Measurements from ENCODE around the gene ATP5PO.

Gene ATP5PO

DNA sequence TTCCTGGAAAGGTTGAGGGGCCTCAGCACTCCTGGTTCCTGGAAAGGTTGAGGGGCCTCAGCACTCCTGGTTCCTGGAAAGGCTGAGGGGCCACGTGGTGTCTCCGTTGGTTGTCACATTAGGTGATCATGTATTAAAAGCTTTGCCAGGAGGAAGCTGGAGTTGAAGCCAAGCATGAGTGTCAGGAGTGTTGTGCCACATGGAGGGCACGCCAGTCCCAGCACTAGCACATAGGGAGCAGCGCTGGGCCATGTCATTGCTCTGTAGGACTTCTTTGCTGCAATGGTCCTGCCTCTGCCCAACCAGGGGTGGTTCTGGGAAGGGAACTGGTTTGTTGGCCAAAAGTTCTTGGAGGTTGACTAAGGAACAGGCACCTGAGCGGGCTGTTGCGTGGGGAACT, 13.3 kb downstream of the ATP5PO start:
- DNase-seq (ENCODE audit: extremely low spot score, insufficient read length, low read depth) (no peak), FAIRE-seq (no peak)

DNA sequence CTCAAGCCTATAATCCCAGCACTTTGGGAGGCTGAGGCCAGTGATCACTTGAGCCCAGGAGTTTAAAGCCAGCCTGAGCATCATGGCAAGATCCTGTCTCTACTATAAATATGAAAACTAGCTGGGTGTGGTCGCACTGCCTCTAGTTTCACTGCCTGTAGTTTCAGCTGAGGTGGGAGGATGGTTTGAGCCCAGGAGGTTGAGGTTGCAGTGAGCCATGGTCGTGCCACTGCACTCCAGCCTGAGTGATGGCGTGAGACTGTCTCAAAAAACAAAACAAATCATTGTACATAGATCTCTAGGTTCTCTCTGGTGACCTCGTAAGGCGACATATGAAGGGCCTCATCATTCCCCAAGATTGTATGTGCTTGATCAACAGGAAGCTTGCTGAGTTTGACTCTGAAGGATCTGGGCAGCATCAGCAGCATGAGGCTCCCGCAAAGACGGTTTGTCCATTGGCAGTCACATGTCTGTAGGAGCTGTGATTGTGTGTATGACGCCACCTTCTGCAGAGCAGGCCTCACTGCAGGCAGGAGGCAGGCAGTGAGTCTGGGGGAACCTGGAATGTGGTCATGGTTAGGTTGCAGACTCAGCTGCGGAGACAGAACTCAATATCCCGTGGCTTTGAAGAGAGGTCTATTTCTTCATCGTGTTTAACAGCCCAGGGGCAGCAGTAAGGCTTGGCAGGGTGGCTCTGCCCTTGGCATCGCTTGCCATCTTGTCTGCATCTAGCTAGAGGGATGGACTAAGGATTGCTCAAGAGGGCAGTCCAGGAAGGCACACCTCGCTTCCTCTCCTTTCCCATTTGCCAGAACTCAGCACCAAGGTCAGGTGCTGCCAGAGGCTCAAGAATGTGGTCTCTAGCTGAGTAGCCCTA, 14.0 kb downstream of the ATP5PO start:
- no peak for DNase-seq (ENCODE audit: extremely low spot score, insufficient read length, low read depth)

DNA sequence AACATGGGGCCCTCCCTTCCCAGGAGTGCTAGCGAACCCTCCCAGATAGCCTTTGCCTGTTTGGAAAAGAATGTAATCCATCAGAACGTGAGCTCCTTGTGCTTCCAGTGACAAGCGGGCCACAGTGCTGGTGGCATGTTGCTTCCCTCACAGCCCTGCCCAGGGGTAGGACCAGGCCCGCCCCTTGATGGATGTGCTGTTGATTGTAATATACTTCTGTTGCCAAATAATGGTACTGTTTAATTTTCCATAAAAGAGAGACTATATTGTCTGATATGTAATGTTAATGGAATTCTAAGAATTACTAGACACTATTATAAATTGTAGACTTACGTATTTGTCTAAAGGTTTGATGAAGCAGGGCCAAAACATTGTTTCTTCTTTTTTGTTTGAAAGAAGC, 16.4 kb downstream of the ATP5PO start:
- DNase-seq (ENCODE audit: extremely low spot score, insufficient read length, low read depth) (no peak), FAIRE-seq (no peak)

More for the DNA sequence above, 14.0 kb downstream of the ATP5PO start:
- no peak for FAIRE-seq

DNA sequence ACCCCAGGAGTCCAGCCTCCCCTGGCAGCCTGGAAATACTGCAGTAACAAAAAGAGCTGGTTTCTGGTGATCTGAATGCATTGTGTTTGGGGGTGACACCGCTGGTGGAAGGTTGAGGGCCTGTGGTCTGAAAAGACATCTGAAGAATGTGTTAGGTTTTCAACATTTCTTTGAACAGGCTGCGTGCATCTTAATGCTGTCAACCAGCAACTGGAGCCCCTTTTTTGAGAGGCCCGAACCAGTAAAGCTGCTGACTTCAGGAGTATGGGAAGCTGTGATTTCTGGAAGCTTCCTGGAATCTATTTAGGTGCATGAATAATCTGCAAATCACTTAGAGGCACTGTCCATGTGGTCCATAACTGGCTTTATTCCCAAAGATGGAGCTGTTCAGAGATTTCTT, 17.0 kb downstream of the ATP5PO start:
- FAIRE-seq: no peak
- DNase-seq (ENCODE audit: extremely low spot score, insufficient read length, low read depth): no peak

DNA sequence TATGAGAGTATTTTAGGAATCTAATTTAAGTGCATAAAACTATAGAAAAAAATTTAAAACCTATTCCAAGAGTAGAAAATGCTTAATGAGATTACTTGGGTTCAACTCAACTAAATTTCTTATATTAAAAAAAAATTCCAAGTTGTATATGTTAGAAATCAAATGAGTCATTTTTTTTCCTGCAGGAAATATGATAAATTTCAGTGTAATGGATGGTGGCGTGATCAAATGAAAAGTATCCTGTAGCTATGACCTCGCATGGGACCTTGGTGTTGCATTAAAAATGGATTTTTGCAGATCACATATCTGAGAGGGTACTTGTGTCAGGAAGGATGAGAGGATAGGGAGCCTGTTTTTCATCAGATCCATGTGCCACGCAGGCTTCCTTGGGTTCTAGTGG, 17.9 kb downstream of the ATP5PO start:
- FAIRE-seq (no peak), DNase-seq (ENCODE audit: extremely low spot score, insufficient read length, low read depth) (no peak)

DNA sequence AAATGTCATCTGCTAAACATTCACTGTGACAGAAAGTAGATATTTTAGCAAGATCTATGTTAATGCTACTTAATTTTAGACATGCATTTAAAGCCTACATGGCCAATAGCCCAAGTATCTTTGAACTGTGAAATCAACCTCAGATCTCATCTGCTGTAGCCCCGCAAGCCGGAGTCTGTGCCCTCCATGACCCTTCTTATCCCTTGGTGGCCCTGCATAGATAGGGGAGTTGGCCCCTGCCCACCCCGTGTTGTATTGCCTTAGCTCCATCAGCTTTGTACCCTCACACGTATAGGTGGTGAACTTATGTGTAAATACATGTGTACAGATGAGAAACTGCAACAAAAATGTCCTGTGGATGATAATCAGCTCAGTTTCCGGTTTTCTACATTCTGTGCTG, 18.5 kb downstream of the ATP5PO start:
- no peak for FAIRE-seq
- DNase-seq (ENCODE audit: extremely low spot score, insufficient read length, low read depth): no peak

DNA sequence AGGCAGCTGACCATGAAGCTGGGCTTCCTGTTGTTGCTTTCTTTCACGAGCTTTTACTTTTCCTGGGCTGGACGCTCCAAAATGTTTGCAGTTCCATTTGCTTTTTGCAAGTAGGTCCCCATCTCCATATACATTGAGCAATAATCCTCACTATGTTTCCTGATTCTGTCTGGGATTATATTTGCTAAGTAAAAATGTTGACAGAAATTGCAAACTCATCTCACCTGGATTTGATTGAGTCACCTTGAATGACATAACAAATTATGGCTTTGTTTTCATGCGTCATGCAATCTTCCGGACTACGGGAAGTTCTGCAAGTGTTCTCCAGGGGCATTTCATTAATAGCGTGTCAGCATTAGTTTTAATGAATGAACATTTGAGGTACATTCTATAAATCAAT, 18.9 kb downstream of the ATP5PO start:
- DNase-seq (ENCODE audit: extremely low spot score, insufficient read length, low read depth): no peak
- no peak for FAIRE-seq

DNA sequence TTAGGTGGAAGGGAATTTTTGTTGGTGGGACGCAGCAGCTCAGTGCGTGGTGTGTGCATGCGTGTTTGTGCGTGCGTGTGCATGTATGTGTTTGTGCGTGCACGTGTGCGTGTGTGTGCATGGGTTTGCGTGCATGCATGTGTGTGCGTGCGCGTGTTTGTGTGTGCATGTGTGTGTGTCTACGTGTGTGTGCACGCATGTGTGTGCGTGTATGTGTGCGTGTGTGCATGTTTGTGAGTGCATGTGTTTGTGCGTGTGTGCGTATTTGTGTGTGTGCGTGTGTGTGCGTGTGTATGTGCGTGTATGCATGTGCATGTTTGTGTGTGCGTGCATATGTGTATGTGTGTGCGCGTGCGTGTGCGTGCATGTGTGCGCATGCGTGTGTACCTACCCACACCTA, 20.2 kb downstream of the ATP5PO start:
- no peak for FAIRE-seq
- DNase-seq (ENCODE audit: extremely low spot score, insufficient read length, low read depth): no peak

DNA sequence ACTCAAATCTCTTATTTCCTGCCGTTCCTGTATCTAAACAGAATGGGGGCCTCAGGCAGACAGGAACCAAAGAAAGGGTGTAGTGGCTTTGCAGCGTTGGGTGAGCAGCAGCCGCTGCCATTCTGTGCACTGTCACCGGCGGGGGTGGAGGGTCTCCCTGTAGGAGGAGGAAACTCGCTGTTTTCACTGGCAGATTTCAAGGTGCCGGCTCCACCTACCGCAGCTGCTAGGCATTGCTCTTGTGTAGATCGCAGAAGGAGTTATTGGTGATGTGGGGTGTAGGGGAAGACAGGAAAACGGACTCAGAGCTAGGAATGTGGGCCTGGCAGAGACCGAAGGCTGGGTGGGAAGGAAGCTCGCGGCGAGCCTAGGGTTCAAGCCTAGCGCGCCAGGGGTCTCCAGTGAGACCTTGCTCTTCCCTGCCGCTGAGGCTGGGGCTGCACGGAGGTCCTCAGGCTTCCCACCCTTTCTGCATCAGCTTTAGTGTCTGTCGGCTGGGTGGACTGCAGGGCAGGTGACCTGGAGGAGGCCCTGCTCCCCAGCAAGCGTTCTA, 20.8 kb downstream of the ATP5PO start:
- FAIRE-seq (peak; percentile 41), DNase-seq (ENCODE audit: extremely low spot score, insufficient read length, low read depth) (no peak)

DNA sequence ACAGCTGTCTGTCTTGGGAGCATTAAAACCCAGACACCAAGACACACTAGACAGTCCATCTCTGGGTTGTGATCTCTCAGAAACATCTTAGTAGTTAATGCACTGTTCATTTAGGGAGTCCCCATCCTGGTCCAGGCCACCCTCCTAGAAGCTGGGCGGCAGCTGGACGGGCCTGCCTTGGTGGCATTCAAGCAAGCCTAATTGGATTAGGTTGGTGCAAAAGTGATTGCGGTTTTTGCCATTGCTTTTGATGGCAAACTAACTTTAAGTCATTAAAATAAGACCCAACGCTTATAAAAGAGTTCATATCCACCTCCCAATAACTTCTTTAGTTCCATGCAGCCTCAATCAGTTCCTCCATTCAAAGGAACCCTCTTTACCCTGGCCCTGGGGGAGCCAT, 21.7 kb downstream of the ATP5PO start:
- no peak for FAIRE-seq
- DNase-seq (ENCODE audit: extremely low spot score, insufficient read length, low read depth): no peak

DNA sequence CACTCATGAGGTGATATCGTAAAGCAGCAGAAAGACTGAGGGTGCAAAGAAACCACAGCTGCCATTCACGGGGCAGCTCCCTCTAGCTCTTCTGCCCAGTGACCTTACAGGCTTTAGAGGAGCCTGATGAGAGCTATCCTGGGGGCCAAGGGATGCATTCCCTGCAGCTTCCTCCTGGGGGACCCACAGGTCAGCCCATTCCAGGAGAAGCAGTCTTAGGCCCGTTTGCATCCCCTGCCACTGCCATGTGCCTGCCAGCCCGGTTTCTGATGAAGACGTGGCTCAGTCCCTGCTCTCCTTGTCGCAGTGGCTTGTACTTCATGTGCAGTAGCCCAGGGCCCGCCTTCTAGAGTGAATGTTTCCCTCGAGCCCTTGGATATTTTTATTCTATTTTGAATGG, 22.8 kb downstream of the ATP5PO start:
- no peak for FAIRE-seq

DNA sequence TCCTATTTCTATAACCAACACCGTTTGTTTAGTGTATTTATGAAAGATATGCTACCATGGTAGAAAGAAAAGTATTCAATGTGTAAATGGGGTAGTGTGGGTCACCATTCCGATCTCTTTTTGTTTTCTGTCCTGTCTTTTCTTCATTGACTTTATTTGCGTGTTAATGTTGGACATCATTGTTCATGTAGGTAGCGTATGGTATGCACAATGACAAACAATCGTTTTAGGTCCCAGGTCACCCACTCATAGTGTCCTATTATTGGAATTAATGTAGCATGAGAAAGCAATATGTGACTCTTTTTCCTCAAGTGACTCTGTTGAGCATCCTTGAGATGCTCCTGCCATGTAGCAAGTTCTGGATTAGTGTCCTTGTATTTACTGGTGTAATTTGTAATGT, 25.4 kb downstream of the ATP5PO start:
- no peak for FAIRE-seq
- no peak for DNase-seq (ENCODE audit: extremely low spot score, insufficient read length, low read depth)

More for the DNA sequence above, 22.8 kb downstream of the ATP5PO start:
- DNase-seq (ENCODE audit: extremely low spot score, insufficient read length, low read depth): no peak

DNA sequence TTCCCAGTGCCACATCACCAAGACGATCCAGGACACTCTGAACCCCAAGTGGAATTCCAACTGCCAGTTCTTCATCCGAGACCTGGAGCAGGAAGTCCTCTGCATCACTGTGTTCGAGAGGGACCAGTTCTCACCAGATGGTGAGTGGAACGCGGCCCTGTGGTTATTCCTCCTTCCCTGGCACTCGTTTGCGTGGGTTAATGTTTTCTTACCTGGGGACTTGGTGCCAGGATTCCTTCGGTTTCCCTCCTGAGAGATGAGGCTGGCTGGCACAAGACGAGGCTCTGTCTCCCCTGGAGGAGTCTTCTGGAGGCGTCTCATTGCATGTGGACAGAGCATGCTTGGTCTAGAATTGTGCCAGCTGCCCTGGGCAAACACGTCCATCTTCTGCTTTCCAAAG, 29.3 kb downstream of the ATP5PO start:
- DNase-seq (ENCODE audit: extremely low spot score, insufficient read length, low read depth): no peak
- FAIRE-seq: no peak

DNA sequence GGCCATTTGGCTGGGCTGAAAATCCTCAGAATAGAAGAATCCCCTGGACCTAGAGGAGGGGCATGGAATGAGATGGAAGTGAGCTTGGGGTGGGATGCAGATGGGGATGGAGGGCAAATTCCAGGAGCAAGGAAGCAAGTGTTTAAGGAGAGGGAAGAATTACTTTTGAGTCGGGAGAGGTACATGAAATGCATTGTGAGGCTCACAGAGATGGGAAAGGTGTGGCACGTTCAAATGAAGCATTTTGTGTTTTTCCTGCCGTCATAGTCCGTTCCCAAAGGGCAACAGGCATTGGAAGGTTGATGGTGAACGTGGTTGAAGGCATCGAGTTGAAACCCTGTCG, 30.5 kb downstream of the ATP5PO start:
- DNase-seq (ENCODE audit: extremely low spot score, insufficient read length, low read depth) (no peak), FAIRE-seq (no peak)

DNA sequence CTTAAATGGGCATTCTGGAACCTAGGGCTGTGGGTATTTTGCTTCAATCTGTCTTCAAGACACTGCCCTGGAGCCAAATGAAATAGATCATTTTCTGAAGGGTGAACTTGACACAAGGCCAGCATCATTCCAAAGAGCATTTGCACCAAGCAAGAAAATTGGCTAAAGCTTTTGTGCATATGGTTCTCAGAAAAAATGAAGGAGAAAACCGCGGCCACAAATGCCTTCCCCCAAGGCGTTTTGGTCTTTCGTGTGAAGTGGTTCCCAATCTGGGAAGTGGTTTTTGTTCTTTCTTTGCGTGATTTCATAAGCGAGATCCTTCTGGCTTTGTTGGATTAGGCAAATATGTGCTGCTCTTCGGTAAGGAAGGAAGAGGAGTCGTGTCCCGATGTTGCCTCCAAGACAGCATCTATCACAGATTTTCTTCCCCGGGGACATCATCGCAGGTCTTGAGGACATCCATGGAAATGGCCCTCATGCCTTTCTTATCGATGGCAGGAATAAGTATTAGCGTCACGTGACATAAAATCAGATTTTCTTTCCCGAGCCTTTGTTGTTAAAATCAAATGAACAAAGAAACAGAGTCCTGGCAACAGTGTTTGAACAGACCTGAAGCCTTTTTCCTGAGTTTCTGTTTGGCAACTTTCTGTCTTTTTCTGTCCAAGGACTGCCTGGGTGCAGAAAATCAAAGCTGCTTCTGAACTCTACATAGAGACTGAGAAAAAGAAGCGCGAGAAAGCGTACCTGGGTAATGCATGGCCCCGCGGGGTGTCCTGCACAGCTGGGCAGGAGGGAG, 31.0 kb downstream of the ATP5PO start:
- DNase-seq (ENCODE audit: extremely low spot score, insufficient read length, low read depth): no peak
- FAIRE-seq: no peak

DNA sequence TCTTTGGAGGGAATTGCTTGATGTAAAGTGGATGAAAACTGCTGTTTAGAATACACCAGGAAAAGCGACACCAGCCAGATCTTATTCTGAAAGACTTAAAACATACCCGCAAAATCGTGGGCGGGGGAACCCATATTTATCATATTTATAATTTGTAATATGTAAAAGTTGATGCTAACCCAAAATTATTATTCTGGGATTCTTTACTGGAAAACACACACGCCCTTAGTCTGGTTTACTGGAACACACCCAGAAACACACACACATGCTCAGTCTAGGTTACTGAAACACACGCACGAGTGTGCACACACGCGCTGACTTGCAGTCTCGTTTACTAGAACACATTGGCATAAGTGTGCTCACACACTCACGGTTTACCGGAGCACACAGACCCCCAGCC, 32.5 kb downstream of the ATP5PO start:
- DNase-seq (ENCODE audit: extremely low spot score, insufficient read length, low read depth) (no peak), FAIRE-seq (no peak)

DNA sequence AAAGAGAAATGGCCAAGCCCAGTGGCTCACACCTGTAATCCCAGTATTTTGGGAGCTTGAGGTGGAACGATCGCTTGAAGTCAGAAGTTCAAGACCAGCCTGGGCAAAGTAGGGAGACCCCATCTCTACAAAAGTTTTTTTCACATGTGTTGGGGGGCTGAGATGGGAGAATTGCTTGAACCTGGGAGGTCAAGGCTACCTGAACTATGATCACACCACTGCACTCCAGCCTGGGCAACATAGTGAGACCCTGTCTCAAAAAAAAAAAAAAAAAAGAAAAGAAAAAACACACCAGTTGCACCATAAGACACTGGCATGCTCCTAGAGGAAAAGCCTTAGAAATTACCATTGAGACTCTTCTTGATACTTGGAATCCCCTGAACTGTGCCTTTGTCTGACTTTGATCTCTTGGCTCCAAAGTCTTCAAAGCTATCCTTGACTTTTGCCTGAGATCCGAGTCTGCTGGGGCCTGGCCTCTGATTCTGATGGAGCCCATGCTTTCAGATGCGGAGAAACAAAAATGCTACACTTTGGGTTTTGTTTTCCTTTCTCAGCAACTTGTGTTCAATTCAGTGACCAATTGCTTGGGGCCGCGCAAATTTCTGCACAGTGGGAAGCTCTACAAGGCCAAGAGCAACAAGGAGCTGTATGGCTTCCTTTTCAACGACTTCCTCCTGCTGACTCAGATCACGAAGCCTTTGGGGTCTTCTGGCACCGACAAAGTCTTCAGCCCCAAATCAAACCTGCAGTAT, 33.7 kb downstream of the ATP5PO start:
- FAIRE-seq: no peak
- no peak for DNase-seq (ENCODE audit: extremely low spot score, insufficient read length, low read depth)

DNA sequence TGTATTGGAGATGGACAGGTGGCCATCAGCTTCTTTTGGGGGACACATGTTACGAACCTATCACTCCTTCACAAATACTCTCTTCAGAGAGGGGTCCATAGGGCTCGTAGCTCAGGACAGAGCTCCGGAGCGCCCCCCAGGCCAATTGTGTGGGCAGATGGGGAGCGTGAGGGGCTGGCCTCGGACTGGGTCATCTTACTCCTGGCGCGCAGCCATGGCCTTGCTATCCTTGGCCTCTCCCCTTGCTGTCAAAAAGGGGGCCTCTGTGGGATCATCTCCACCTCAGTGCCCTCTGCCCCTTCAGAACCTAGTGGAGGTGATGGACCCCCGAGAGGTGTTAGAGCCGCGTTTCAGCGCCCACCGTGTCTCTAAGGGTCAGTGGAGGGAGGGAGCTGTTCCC, 35.0 kb downstream of the ATP5PO start:
- no peak for FAIRE-seq
- DNase-seq (ENCODE audit: extremely low spot score, insufficient read length, low read depth): no peak

DNA sequence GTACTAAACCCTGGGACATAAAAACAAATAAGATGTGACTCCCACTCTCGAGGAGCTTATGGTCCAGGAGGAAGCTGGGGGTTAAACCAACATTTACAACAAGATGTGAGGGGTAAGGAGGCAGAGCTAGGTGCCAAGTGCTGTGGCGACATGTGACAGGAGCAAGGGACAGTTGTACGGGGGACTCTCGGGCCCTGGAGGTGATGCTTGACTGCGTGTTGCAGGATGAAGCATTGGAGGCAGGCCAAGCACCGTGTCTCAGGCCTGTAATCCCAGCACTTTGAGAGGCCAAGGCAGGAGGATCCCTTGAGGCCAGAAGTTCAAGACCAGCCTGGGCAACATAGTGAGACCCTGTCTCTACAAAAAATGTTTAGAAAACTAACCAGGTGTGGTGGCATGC, 36.8 kb downstream of the ATP5PO start:
- FAIRE-seq (no peak), DNase-seq (ENCODE audit: extremely low spot score, insufficient read length, low read depth) (no peak)

DNA sequence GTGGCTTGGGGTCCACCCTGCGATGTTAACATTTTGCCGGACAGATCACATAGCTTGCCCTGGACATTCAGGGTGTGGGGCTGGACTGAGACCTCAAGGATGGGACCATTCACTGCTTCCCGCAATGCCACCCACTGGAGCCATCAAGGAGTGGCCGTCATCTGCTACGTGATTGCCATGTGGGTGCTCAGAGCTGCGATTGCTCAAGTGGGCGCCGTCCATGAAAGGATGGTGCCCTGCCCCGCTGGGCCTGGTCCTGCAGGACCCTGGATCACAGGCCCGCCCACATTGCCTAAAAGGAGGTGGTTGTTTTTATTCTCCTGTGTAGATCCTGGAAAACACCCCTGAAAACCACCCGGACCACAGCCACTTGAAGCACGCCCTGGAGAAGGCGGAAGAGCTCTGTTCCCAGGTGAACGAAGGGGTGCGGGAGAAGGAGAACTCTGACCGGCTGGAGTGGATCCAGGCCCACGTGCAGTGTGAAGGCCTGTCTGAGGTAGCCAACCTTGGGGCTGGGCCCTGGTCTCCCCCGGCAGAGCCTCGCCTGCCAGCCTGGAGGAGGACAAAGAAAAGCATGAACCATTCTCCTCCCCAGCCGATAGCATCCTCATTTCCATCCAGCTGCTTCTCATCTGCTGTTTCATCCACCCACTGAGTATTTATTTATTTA, 40.4 kb downstream of the ATP5PO start:
- FAIRE-seq: no peak
- DNase-seq (ENCODE audit: extremely low spot score, insufficient read length, low read depth): no peak

All from GM18507 (cell line).